ENCODE results near the gene JSRP1. TPM values are rescaled to one million over a fixed set of nuclear protein-coding genes. Genes with fewer than 3 reads are reported as not detected.

The JSRP1 gene
- total RNA-seq, 1 donor from 2014 or later: not detected

- DNase-seq: no peak
Measured at GRCh38 chr19:2268861-2269243, 12.6 kb upstream of the JSRP1 start.

GRCh38 chr19:2268480-2268830 lies 12.2 kb upstream of the JSRP1 start:
- Mint-ChIP-seq H3K36me3 (ENCODE audit: unreplicated experiment) (no peaks in the 10 kb centered on the region), H3K4me3 (ENCODE audit: unreplicated experiment) (peak overlapping the region; percentile 82), H3K4me1 (ENCODE audit: low read depth, unreplicated experiment) (peaks cover 7% of the 10 kb centered on the region), H3K27ac (ENCODE audit: unreplicated experiment) (peak overlapping the region; percentile 52), H3K27me3 (ENCODE audit: unreplicated experiment) (peaks cover 10% of the 10 kb centered on the region), H3K9me3 (ENCODE audit: unreplicated experiment) (peaks cover 16% of the 10 kb centered on the region)
- no peak for DNase-seq
- TF ChIP-seq, protein P1, sequence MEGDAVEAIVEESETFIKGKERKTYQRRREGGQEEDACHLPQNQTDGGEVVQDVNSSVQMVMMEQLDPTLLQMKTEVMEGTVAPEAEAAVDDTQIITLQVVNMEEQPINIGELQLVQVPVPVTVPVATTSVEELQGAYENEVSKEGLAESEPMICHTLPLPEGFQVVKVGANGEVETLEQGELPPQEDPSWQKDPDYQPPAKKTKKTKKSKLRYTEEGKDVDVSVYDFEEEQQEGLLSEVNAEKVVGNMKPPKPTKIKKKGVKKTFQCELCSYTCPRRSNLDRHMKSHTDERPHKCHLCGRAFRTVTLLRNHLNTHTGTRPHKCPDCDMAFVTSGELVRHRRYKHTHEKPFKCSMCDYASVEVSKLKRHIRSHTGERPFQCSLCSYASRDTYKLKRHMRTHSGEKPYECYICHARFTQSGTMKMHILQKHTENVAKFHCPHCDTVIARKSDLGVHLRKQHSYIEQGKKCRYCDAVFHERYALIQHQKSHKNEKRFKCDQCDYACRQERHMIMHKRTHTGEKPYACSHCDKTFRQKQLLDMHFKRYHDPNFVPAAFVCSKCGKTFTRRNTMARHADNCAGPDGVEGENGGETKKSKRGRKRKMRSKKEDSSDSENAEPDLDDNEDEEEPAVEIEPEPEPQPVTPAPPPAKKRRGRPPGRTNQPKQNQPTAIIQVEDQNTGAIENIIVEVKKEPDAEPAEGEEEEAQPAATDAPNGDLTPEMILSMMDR (IDR thresholded peaks at IDR 0.05; ENCODE audit: partially characterized antibody, unreplicated experiment): no peak

More at GRCh38 chr19:2268861-2269243, 12.6 kb upstream of the JSRP1 start:
- Mint-ChIP-seq H3K27ac (ENCODE audit: unreplicated experiment) (peak overlapping the region; percentile 52), H3K4me1 (ENCODE audit: low read depth, unreplicated experiment) (peaks cover 7% of the 10 kb centered on the region), H3K9me3 (ENCODE audit: unreplicated experiment) (peaks cover 17% of the 10 kb centered on the region), H3K27me3 (ENCODE audit: unreplicated experiment) (peaks cover 10% of the 10 kb centered on the region), H3K4me3 (ENCODE audit: unreplicated experiment) (peak overlapping the region; percentile 82), H3K36me3 (ENCODE audit: unreplicated experiment) (no peaks in the 10 kb centered on the region)
- TF ChIP-seq, protein P1 (IDR thresholded peaks at IDR 0.05; ENCODE audit: partially characterized antibody, unreplicated experiment): no peak

DNA sequence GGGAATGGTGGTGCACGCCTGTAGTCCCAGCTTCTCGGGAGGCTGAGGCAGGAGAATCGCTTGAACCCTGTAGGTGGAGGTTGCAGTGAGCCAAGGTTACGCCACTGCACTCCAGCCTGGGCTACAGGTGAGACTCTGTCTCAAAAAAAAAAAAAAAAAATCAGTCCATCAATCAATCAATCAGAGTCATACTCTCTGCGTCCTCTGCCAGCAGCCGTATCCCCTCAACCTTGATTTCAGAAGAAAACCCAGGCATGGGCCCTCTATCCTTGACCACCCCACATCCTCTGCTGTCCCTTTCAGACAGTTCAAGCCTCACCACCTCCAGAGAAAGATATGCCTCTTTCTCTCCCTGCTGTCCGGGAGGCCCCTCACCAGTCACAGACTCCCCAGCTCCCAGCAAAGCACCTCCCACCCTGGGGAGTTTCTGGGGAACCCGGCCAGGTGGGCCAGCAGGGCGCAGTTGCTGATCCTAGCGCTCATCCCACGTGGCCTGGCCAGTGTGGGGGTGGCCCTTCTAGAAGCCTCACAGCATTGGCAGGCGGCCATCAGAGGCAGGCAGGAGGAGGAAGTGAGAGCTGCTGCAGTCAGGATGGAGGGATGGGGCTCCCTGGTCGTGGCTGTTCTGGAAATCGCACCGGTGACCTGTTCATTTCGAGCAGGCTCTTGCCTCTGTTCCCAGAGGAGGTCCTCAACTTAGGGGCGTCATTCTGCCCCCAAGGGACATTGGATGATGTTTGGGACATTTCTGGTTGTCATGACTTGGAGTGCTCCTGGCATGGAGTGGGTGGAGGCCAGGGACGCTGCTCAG lies 10.2 kb upstream of the JSRP1 start:
- Mint-ChIP-seq H3K4me3 (ENCODE audit: unreplicated experiment) (no peak overlapping the region), H3K27ac (ENCODE audit: unreplicated experiment) (no peak overlapping the region), H3K36me3 (ENCODE audit: unreplicated experiment) (no peaks in the 10 kb centered on the region), H3K4me1 (ENCODE audit: low read depth, unreplicated experiment) (no peaks in the 10 kb centered on the region), H3K9me3 (ENCODE audit: unreplicated experiment) (peaks cover 9% of the 10 kb centered on the region), H3K27me3 (ENCODE audit: unreplicated experiment) (peaks cover 7% of the 10 kb centered on the region)
- TF ChIP-seq, protein P1 (IDR thresholded peaks at IDR 0.05; ENCODE audit: partially characterized antibody, unreplicated experiment): no peak
- no peak for DNase-seq

GRCh38 chr19:2261438-2262172 lies 5.4 kb upstream of the JSRP1 start:
- TF ChIP-seq, protein P1 (IDR thresholded peaks at IDR 0.05; ENCODE audit: partially characterized antibody, unreplicated experiment): peak; percentile 41
- H3K4me3 Mint-ChIP-seq (ENCODE audit: unreplicated experiment): no peak overlapping the region
- peak; percentile 56 for DNase-seq
- H3K36me3 Mint-ChIP-seq (ENCODE audit: unreplicated experiment): no peaks in the 10 kb centered on the region
- H3K4me1 Mint-ChIP-seq (ENCODE audit: low read depth, unreplicated experiment): no peaks in the 10 kb centered on the region
- H3K27me3 Mint-ChIP-seq (ENCODE audit: unreplicated experiment): peaks cover 2% of the 10 kb centered on the region
- H3K27ac Mint-ChIP-seq (ENCODE audit: unreplicated experiment): no peak overlapping the region
- H3K9me3 Mint-ChIP-seq (ENCODE audit: unreplicated experiment): peaks cover 2% of the 10 kb centered on the region

All from glutamatergic neuron (in vitro differentiated cells).